Body of pancreas (tissue), 4 donors: ENCODE measurements around the gene RASGRP2.

ENCODE experiments used
- POLR2A ChIP-seq, 3 donors: fragments of 450-650 bp; IDR thresholded peaks; one replicate each; pipeline ENCODE4 v1.6.1; 2016; ENCODE audit warnings: antibody characterized with exemption in 3 of 3, mild to moderate bottlenecking in 2 of 3
- TF ChIP-seq, protein P1 (sequence below), 7 experiments: fragments of 450-650 bp in 4 of 7; fragments of 200-600 bp in 3 of 7; sonication (generic) in 3 of 7; IDR thresholded peaks; one replicate each; pipeline ENCODE4 v1.5.1; 2016 to 2019; ENCODE audit warnings: antibody characterized with exemption in 7 of 7

GRCh38 chr11:64715756-64716472 lies 28.0 kb downstream of the RASGRP2 start:
- TF ChIP-seq, protein P1, sequence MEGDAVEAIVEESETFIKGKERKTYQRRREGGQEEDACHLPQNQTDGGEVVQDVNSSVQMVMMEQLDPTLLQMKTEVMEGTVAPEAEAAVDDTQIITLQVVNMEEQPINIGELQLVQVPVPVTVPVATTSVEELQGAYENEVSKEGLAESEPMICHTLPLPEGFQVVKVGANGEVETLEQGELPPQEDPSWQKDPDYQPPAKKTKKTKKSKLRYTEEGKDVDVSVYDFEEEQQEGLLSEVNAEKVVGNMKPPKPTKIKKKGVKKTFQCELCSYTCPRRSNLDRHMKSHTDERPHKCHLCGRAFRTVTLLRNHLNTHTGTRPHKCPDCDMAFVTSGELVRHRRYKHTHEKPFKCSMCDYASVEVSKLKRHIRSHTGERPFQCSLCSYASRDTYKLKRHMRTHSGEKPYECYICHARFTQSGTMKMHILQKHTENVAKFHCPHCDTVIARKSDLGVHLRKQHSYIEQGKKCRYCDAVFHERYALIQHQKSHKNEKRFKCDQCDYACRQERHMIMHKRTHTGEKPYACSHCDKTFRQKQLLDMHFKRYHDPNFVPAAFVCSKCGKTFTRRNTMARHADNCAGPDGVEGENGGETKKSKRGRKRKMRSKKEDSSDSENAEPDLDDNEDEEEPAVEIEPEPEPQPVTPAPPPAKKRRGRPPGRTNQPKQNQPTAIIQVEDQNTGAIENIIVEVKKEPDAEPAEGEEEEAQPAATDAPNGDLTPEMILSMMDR (IDR thresholded peaks at IDR 0.05): no peak
- TF ChIP-seq POLR2A (IDR thresholded peaks at IDR 0.05): no peak
